HG02623 (cell line): ENCODE results near the gene TET2.
A peak's percentile ranks its signal among the peaks of the same experiment; 100 is the strongest.

Experiments
- ATAC-seq: cut with Tn5 transposase; IDR thresholded peaks from one replicate; pipeline ENCODE4 v1.9.1; 2021; ENCODE audit warnings: moderate library complexity; ENCODE audit not compliant: unreplicated experiment

The TET2 gene

DNA sequence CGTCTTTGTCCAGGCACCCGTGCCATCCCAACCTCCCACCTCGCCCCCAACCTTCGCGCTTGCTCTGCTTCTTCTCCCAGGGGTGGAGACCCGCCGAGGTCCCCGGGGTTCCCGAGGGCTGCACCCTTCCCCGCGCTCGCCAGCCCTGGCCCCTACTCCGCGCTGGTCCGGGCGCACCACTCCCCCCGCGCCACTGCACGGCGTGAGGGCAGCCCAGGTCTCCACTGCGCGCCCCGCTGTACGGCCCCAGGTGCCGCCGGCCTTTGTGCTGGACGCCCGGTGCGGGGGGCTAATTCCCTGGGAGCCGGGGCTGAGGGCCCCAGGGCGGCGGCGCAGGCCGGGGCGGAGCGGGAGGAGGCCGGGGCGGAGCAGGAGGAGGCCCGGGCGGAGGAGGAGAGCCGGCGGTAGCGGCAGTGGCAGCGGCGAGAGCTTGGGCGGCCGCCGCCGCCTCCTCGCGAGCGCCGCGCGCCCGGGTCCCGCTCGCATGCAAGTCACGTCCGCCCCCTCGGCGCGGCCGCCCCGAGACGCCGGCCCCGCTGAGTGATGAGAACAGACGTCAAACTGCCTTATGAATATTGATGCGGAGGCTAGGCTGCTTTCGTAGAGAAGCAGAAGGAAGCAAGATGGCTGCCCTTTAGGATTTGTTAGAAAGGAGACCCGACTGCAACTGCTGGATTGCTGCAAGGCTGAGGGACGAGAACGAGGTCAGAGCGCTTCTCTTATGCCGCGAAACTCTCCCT, at the start of gene TET2:
TET2 (plus strand) TSS at position 601 of the 740 bp plus-strand sequence. CDS start 87,067 bp downstream, outside the sequence.
- ATAC-seq = peak; percentile 87

DNA sequence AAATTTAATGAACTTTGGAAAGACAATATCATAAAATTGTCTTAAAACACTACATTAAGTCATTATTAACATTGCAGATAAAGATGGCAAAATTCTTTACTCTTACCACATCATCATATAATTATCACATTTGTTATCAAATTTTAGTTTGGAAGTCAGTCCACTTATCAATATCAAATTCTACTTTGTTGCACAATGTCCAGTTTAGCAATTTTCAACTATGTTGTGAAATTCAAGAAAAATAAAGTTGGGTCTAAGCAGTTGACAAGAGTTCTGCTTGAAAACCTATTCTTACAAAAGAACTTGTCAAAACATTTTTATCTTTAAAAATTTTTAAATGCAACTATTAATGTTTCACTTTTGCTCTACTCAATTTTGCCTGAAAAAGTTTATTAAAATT, 44.7 kb upstream of the TET2 start:
- ATAC-seq = no peak

DNA sequence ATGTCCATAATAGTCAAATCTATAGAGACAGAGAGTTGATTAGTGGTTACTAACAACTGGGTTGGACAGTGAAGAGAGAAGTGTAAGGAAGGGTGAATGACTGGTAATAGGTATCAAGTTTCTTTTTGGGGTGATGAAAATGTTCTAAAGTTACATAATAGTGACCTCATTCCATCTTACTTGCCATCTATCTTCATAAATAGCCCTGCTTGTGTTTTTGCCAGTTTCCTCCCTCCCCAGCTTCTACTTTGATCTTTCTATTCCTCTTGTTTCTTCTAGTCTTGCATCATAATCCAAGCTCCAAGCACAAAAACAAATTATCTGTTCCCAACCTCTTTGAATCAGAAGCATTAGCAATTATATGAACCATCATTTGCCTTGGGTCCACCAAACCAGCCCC, 40.2 kb upstream of the TET2 start:
- no peak for ATAC-seq

DNA sequence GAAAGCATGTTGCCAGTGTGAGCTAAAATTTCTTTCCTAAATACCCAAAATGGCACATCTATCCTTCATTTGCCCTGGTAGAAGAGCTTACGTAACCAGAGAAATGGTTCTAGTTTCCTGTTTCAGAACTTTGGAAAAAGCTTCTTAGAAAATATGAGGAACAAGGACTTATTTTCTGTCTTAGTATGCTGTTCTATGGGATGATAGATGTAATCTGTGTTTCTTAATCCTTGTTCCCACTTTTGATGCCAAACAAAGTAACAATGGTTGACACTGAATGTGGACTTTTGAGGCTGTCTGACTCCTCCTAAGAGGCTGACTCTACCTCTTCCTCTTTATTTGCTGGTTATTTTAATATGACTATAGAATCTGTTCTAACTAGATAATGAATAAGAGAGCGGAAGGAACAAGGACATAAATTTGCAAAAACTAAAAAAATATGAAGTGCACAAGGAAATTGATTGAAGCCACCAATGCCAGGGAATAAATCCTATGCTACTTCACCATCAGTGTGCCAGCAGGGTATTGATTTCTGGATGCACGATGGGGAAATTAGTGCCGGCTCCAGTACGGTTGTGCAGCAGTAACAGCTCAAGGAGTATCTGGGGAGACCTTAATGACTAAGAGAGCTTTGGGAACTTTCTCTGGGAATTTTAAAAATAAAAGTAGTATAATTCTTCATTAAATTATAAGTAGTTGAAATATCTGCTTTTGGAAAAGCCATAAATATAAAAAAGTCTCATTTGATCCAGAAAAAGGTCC, 39.4 kb upstream of the TET2 start:
- no peak for ATAC-seq

DNA sequence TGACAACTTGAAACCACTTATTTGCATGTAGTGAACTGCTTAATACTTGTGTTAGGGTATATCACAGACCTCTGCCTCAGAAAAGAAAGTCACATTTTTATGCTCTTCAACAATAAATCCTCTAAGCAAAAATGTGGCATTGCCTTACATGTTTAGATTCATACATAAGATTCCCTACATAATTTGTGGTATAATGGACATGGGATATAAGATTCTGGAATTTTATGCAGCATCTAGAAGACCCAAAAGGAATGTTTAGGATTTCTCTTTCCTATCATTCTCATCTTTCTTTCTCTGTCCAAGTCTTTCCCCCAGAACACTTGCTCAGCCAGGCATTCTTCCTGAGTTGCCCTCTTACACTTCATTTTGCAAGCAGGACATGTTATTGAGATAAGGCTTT, 37.7 kb upstream of the TET2 start:
- ATAC-seq = no peak

DNA sequence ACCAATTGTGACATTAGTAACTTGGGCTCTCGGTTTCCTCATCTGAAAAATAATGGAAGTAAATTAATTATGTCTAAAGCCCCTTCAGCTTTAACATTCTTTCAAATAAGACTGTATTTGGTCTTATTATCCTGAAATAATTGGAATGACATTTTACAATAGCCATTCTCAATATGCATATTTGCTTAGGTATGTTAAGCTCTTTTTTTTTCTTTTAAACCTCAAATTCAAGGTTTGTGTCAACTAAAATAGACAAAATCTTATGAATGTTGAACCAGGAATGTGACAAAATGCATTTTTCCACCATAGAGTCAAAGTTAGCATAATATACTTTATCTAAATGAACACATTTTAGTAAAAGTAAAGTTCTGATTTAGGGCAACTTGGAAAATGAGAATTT, 34.4 kb upstream of the TET2 start:
- no peak for ATAC-seq

DNA sequence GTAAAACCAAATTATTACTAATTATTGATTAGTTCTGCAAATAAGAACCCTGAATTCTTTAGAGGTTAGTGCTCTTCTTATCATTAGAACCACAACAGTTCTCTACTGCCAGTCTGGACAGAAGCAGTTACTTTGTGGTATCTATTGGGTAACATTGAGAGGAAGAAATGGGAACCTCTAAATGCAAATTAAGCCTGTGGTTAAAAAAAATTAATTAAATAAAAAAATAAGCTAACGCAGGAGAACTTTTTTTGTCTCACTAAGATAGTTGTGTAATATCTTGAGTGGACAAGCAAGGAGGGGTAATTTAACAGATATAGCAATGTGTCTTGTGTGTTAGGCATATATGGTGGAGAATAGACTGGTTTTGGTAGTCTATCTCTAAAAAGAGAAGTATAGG, 32.9 kb upstream of the TET2 start:
- ATAC-seq = no peak

DNA sequence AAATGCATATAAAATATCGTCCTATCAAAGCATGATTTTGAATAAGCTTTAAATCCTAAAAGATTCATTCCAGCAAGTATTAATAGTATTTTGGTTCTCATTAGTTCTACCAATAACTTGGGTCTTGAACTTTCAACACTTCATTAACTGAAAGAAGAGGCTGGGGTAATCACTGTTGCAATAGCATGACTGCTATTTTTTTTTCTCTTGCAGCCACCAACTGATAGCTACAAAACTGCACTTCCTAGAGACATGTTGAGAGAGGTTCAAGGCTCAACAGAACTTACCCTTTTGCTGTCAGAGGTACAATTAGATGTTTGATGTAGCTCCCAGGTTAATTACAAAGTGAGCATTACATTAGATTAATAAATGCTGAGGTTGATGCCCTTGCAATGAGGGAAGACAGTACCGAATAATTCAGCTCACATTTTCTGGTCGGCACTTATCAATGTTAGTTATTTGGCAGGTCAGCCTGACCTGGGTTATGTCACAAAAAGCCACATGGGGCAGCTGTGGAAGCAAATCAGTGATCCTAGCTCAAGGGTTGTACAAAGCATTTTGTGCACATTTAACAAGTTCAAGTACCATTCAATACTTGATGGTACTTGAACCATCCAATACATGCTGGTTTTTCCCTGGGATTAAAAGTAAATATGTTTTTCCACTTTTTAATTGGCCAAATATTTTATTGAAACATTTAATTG, 29.9 kb upstream of the TET2 start:
- no peak for ATAC-seq

DNA sequence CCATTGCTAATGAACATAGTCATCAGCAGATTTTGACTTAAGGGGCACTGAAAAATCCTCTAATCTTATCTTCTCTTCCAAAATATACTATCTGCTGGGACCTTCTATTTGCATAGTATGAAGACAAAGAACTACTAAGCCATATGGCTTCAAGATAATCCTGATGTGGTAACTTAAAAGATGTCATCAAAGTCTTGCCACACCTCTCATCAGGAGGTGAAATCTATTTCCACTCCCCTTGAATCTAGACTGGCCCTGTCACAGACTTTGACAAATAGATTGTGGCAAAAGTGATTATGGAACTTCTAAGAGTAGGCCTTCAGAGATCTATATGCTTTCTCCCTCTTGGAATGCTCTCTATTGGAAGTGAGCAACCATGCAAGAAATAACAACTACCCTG, 27.3 kb upstream of the TET2 start:
- no peak for ATAC-seq

DNA sequence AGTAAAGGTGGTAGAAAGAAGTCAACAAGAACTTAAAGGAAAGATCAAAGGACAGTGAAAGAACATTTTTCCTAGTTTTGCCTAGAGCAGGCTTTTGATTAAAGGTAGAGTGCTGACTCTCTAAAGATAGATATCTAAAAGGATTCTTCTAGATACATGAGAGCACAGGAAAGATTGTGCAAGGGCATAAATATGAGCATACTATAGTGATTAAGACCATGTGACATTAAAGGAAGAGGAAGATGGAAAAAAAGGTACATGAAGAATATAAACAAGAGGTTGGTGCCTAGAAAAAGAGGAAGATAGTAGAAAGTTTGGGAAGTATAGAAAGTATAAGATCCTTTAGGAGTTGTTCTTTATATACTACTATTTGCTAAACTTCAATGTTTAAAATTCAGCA, 26.1 kb upstream of the TET2 start:
- ATAC-seq = no peak

DNA sequence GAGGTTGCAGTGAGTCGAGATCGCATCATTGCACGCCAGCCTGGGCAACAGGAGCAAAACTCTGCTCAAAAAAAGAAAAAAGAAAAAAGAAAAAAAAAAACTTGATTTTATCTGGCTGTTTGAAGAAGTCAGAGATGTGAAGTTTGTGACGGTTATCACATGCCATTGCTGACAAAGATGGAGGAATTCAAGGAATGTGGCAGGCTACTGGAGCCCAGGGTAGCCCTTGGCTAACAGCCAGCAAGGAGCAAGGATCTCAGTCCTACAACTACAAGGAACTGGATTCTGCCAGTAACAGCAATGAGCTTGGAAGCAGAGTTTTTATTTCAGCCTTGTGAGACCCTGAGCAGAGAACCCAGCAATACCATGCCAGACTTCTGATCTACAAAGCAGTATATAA, 24.3 kb upstream of the TET2 start:
- no peak for ATAC-seq

DNA sequence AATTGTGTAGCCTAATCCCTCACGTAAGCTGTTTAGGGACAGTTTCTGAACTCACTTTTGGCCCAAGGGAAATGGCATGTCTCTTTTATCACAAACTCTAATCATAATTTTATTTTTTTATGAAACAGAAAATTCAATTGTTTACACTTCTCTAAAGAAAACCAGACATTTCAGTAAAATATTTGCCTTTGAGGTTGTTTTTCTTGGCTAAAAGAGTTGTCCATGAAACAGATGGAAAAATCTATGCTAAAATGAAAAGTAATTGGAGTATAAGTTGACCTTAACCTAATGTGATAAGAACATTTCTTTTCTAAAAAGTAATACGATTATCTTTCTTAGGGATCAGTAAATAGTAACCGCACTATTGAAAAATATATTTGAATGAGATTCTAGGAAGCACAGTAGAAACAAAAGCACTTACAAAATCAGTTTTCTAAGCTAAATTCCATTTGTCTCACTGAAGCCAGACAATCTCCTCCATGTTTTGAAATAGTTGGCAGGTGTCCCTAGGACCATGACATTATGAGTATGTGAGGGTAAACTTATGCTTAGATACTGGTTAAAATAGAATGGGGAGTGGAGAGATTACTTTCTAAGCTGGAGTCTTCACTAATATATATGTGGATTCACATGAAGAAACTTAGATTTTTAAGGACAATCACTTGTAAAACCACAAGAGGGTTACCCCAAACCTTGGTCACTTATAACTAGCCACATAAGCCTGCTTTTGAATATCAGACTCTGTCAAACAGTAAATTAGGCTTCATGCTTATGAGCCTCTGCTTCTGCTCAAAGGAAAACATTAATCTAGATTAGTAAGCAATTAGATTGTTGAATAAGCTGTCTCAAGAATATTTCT, 20.1 kb upstream of the TET2 start:
- no peak for ATAC-seq

DNA sequence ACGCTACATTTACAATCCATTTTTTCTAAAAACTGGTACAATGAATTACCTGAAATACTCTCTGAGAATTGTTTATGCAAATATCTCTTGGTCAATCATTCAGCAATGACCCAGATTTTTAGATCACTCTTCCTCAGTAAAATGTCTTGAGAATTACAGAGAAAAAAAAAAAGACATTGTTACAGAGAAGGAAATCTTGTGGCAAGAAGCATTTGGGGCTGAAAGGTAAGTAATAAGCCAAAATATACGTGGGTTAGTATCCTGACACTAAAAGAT, 19.6 kb upstream of the TET2 start:
- ATAC-seq = no peak

DNA sequence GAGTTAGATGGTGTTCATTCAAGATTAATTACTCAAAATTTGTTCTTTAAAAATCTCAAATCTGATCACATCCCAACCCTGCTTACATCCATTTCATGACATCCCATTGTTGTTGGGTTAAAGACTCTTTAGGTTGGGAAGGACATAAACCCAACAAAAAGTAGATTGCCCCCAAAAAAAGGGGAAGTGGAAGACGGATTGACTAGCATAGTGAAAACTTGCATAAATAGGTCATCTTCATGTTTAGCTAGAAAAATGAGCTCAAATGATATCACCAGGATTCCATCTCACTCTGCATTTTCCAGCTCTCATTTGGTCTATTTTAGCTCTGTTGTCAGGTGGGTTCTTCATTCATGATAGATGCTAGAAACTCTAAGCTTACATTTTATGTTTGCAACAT, 18.5 kb upstream of the TET2 start:
- ATAC-seq = no peak

DNA sequence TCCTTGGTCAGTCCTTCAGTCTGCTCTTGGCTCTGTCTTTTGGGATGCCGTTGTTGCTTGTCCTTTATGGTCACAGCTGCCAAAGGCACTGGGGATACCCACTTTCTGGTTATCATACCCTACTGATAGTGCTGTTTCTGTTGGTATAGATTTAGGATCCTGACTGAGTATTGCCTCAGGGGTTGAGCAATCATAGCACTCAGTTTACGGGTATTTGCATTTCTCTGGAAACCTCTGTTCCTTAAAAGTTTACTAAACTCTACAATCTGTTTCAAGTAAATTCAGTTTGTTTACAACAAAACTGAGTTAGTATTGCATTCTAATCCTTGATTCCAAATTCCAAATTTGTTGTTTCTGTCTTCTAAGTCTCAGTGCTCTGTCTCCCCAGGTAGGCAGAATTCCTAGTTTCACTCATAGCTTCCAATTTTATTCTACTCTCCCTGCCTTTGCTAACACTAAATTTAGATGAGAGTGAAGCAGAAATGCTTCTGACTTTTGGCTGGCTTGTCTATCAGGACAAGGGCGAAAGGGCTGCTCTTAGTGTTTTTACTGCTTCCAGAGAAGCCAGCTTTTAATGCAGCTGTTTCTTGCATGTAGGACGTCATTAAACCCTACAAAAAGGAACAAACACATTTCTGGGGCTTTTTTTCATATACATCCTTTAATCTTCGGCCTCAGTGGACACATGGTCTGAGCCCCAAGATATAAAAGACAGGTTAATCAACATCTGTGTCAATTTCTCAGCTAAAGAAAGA, 17.2 kb upstream of the TET2 start:
- no peak for ATAC-seq

DNA sequence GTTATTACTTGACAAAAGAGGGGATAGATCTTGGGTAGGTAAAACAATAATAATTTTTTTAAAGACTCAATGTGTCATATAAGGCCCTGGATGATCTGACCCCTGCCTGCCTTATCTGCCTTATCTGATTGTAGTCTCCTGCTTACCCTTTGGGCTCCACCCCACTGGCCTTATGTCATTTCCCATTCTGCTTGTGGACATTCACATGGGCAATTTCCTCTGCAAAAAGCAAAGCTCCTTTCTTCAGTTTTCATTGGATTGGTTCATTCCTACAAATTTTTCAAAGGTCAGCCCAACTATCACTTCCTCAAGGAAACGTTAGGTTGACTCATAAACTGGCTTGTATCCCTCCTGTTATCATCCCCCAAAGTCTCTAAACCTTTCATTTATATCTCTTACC, 15.7 kb upstream of the TET2 start:
- no peak for ATAC-seq

DNA sequence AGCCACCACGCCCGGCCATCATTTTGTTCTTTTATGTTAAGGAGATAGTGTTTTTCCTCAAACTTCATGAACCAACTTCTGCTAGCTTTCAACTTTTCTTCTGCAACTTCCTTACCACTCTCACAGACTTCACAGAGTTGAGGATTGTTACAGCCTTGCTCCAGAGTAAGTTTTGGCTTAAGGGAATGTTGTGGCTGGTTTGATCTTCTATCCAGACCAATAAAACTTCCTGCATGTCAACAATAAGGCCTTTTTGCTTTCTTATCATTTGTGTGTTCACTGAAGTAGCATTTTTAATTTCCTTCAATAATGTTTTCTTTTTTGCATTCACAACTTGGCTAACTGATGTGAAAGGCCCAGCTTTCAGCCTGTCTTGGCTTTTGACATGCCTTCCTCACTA, 12.7 kb upstream of the TET2 start:
- ATAC-seq = no peak

DNA sequence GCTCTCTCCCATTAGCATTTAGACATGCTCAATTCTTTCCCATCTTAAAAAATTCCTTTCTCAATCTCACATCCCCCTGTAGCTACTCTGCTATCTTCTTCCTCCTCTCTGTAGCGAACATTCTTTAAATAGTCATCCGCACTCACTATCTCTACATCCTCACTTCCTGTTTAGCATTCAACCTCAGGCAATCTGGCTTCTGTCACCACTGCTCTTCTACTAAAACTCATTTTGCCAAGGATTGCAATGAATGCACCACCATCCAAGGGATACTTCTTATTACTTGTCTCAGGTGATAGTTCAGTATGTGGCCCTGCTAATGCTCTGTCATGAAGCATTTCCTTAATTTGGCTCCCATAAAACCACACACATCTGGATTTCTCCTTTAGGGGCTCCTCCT, 10.9 kb upstream of the TET2 start:
- ATAC-seq = peak; percentile 65

DNA sequence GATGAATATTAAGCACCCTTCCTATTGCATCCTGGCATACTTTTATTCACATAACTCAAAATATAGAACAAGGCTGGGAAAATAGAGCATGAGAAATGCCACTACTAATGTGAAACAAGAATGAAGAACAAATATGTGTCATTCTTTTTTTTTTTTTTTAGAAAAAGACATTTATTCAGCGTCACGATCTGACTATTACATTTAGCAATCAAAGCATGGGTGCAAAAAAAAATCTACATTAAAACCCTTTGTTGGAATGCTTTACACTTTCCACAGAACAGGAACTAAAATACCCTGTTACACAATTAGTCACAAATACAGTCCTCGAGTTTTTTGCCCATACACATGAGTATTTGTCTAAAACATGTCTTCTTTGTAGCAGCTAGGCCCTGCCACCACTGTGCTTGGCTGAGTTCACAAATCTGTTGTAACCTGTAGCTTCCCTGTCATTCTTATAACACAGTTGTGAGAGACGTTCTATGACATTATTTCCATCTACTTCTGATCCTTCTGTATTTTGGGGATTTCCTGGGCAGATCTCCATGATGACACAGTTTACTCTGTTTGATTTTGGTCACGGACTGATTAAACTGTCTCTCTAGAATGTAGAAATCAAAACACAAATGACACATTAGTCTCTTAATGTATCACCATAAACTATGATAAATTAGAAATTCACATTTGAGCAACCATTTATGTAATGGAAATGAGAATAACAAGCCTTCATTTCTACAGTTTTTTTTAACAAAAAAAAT, 9.4 kb upstream of the TET2 start:
- ATAC-seq = no peak

DNA sequence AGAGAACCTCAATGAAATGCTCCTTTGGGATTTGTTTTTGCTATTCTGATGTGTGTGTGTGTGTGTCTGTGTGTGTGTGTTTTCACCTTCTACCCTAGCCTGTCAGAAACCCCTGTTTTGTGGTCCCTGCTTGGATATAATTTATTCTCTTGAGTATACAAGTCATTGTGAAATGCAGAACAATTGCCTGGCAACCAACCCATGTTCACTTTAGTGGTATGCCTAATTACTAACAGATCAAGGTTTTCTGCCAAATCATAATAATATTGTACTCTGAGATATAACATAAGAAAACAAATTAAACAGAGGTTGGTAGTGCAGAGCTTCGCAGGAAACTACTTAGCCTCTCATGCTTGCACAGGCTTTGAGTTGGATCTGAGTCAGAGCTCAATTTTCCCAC, 7.0 kb upstream of the TET2 start:
- no peak for ATAC-seq
